GM12872 (cell line): ENCODE data around the gene PPP2R2C.

Experiments
- TF ChIP-seq, protein P1 (sequence below): IDR thresholded peaks from 3 replicates; pipeline ENCODE4 v1.5.1; 2011; ENCODE audit warnings: low read depth, mild to moderate bottlenecking, low read length, moderate library complexity; ENCODE audit not compliant: insufficient read depth

The PPP2R2C gene

DNA sequence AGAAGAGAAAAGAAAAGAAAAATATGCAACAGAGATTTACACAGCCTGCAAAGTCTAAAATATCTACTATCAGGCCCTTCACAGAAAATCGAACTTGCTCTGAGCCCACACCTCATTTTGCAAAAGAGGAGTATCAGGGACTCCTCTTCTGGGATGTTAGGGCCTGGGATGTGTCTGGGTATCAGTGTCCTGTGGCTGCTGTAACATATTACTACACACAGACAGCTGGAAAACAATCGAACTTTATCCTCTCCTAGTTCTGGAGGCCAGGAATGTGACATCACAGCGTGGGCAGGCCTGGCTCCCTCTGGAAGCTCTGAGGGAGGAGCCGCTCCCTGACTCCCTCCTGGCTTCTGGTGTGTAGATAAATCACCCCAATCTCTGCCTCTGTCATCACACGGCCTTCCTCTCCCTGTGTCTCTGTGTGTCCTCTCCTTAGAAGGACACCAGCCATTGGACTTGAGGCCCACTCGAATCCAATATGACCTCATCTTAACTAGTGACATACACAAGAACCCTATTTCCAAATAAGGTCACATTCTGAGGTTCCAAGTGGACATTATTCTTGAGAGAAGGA, 52.9 kb downstream of the PPP2R2C start:
- TF ChIP-seq, protein P1, sequence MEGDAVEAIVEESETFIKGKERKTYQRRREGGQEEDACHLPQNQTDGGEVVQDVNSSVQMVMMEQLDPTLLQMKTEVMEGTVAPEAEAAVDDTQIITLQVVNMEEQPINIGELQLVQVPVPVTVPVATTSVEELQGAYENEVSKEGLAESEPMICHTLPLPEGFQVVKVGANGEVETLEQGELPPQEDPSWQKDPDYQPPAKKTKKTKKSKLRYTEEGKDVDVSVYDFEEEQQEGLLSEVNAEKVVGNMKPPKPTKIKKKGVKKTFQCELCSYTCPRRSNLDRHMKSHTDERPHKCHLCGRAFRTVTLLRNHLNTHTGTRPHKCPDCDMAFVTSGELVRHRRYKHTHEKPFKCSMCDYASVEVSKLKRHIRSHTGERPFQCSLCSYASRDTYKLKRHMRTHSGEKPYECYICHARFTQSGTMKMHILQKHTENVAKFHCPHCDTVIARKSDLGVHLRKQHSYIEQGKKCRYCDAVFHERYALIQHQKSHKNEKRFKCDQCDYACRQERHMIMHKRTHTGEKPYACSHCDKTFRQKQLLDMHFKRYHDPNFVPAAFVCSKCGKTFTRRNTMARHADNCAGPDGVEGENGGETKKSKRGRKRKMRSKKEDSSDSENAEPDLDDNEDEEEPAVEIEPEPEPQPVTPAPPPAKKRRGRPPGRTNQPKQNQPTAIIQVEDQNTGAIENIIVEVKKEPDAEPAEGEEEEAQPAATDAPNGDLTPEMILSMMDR = no peak

DNA sequence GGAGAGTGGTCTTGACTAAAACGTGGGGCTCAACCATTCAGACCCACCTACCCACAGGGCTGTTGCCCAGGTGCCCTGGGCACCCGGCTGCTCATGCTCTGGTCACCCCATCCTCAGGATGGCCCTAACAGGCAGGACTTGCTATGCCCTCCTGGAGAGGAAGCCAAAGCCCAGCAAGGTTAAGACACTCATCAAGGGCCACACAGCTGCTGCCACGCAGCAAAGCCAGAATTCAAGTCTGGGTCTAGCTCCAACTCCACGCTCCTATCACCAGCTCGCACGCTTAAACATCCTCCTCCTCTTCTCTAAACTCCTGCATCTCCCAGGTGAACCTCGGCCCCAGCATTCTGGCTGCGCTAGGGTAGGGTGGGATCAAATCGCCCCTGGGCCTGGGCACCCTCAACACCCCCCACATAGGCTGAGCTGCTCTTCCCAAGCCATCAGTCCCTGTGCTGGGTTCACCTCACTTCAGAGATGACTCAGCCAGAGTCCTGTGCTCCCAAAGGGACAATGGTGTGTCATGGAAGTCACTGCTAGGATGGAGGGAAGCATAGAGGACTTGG, 54.1 kb downstream of the PPP2R2C start:
- TF ChIP-seq, protein P1 = no peak

DNA sequence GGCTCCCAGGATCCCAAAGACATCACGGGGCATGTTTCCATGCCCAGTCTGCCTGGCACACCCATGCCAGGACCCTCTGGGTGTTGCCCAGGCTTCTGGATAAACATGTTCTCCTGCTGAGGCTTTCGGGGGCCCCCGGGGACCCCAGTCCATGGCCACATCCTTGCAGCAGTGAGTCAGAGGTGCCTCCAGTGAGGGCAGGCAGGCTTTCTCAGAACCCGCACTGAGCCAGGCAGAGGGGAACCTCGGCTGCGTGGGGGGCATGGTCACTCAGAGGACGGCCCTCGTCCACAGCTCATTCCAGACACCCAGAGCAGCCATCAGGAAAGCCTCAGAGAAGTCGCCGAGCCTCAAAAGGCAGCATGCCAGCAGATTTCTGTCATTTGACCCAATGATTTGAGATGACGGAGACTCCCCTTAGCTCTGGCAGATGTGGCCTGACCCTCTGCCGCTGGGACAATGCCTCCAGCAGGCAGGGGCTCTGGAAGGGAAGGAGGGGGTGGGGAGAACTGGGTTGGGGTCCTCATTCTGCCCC, 54.8 kb downstream of the PPP2R2C start:
- TF ChIP-seq, protein P1 = no peak

DNA sequence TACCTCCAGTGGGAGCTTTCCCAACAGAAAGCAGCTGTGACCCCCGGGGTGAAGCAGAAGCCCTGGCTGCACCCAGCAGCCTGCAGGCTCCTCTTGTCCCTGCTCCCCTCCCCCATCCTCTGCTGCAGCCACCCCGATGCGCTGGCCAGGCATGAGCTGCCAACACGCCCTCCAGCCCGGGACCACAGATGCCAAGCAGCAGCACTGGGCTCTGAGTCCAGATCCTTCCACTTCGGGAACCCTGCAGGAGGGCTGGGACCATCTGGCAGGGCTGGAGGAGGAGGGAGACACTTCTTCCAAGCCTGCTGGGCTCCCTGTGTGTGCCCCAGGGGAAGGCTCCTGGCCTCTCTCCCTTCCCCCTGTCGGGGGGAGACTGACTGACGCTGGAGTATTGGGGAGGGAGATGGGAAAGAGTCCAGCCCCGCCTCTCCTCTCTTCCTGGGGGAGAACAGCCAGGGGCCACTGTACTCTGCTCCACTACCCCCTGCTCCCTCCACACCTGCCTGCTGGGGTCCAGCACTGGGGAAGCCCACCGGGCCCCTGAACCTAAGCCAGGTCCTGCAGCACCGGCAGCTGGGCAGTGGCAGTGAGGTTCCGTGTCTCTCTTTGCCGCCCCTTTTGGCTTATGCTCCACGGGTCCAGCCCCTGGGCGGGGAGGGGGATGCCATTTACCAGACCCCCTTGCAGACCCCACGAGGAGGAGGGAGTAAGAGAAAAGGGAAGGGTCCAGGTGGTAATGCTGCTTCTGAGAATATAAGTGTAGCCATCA, 55.7 kb downstream of the PPP2R2C start:
- TF ChIP-seq, protein P1 = no peak

DNA sequence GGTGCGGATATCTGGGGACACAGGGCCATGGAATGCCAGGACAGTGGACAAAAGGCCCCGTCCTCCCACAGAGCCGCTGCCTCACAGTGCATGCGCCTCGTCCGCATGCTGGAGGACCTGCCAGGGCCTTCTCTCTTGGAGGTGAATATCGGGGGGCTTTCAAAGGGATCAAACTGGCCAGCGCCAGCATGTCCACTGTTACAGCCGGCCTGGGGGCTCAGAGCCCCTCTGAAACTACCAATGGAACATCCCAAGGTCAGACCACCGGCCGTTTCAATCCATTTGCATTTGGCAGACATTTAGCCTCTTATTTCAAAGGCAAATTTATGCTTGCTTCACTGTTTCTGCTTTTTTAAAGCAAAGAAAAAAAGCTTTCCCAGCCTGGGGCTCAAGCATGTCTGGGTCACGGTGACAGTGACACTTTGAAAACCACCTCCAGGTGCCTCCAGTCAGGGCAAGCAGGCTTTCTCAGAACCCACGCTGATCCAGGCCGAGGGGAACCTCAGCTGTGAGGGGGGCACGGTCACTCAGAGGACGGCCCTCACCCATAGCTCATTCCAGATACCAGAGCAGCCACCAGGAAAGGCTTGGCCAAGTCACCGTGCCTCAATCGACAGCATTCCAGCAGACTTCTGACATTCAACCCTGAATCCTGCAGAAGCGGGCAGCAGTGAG, 57.2 kb downstream of the PPP2R2C start:
- TF ChIP-seq, protein P1 = no peak

DNA sequence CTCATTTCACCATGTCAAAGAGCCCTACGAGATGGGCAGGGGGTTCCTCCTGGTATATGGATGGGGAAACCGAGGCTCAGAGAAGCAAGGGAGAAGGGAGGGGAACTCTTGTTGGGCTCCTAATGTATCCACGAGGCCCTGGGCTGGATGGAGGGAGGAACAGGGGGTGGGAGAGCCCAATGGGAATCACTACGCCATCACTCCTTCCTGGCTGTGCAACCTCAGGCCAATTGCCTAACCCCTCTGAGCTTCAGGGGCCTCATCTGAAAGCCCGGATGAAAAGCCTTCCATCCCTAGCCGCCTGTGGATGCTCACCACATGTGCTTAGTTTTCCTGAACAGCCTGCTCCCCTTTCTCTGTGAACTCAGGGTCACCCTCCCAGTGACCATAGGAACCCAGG, 57.8 kb downstream of the PPP2R2C start:
- TF ChIP-seq, protein P1 = no peak

DNA sequence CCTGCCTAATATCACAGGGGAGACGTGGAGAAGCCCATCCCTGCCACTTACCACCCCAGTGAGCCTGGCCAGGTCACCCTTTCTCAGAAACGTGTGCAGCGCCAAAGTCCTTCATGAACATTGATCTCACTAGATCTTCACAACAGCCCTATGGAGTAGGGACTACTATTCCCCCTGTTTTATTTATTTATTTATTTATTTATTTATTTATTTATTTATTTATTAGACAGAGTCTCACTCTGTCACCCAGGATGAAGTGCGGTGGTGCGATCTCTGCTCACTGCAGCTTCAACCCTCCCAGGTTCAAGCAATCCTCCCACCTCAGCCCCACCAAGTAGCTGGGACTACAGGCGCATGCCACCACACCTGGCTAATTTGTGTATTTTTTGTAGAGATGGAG, 61.8 kb downstream of the PPP2R2C start:
- TF ChIP-seq, protein P1 = no peak
